OCI-LY7 (cell line): ENCODE measurements around the gene DNAI2. TPM values are rescaled to one million over a fixed set of nuclear protein-coding genes. Genes with fewer than 3 reads are reported as not detected.

ENCODE experiments used
- BruUV-seq: library from RNA; stranded (reverse); fragments of 400-500 nt; replicated peaks from 2 replicates; lab custom pipeline; 2021; lab: Mats Ljungman, UMichigan
- CTCF ChIA-PET: fragments of 300-600 bp; sonication (Branson Sonifier 250); formaldehyde crosslinking; loops from one replicate; lab custom pipeline; 2022; ENCODE audit warnings: antibody characterized with exemption; ENCODE audit not compliant: unreplicated experiment; lab: Charles Lee
- POLR2A ChIA-PET: fragments of 300-600 bp; sonication (Branson Sonifier 250); formaldehyde crosslinking; loops from one replicate; lab custom pipeline; 2022; ENCODE audit warnings: antibody characterized with exemption; lab: Charles Lee
- DNase-seq: peaks from one replicate; pipeline ENCODE4 v3.0.0-alpha.2; 2015; ENCODE audit warnings: low spot score
- H2AFZ ChIP-seq: fragments of 200-600 bp; sonication (generic), shearing (Covaris generic); 2 replicates; pipeline ENCODE4 v1.6.1; 2014; ENCODE audit warnings: mild to moderate bottlenecking, antibody characterized with exemption, low read length, moderate library complexity
- H3K27ac ChIP-seq: fragments of 200-600 bp; sonication (generic); 2 replicates; pipeline ENCODE4 v1.5.1; 2014; ENCODE audit warnings: mixed run types, low read depth, mild to moderate bottlenecking, moderate library complexity, low read length, inconsistent platforms; ENCODE audit not compliant: poor library complexity, severe bottlenecking
- H3K36me3 ChIP-seq: fragments of 200-600 bp; sonication (generic); 2 replicates; pipeline ENCODE4 v1.6.1; 2014; ENCODE audit warnings: mild to moderate bottlenecking, antibody characterized with exemption, low read length, moderate library complexity, mixed read lengths; ENCODE audit not compliant: insufficient read depth
- H3K4me1 ChIP-seq: fragments of 200-600 bp; sonication (generic); 2 replicates; pipeline ENCODE4 v1.5.1; 2014; ENCODE audit warnings: mild to moderate bottlenecking, low read length; ENCODE audit not compliant: insufficient read depth, poor library complexity, severe bottlenecking
- H3K4me2 ChIP-seq: fragments of 200-600 bp; sonication (generic); 2 replicates; pipeline ENCODE4 v1.6.1; 2014; ENCODE audit warnings: mild to moderate bottlenecking, low read length
- H3K4me3 ChIP-seq: fragments of 200-600 bp; sonication (generic); 2 replicates; pipeline ENCODE4 v1.5.1; 2014; ENCODE audit warnings: mild to moderate bottlenecking, low read depth, low read length; ENCODE audit not compliant: poor library complexity, severe bottlenecking
- H3K79me2 ChIP-seq: fragments of 200-600 bp; sonication (generic); 2 replicates; pipeline ENCODE4 v1.6.1; 2016; ENCODE audit warnings: low read depth, mild to moderate bottlenecking, low read length, moderate library complexity, mixed read lengths; ENCODE audit not compliant: insufficient read depth
- H3K9me2 ChIP-seq: fragments of 200-600 bp; sonication (generic); 2 replicates; pipeline ENCODE4 v1.6.1; 2016; ENCODE audit warnings: mild to moderate bottlenecking, low read length, mixed read lengths; ENCODE audit not compliant: insufficient read depth
- H3K9me3 ChIP-seq: fragments of 200-600 bp; sonication (generic); 2 replicates; pipeline ENCODE4 v1.6.1; 2014; ENCODE audit warnings: mild to moderate bottlenecking, mixed run types, low read length, mixed read lengths
- H4K20me1 ChIP-seq: fragments of 200-600 bp; sonication (generic); 2 replicates; pipeline ENCODE4 v1.6.1; 2014; ENCODE audit warnings: mild to moderate bottlenecking, antibody characterized with exemption, low read length, moderate library complexity, mixed read lengths; ENCODE audit not compliant: insufficient read depth
- CTCF ChIP-seq: fragments of 200-600 bp; sonication (generic); conservative IDR thresholded peaks from 2 replicates; pipeline ENCODE4 v1.5.1; 2014; ENCODE audit warnings: mild to moderate bottlenecking, antibody characterized with exemption, low read length, moderate library complexity, mixed read lengths
- EZH2phosphoT487 ChIP-seq: fragments of 200-600 bp; sonication (generic); IDR thresholded peaks from 2 replicates; pipeline ENCODE4 v1.6.1; 2018; ENCODE audit warnings: low read depth, borderline replicate concordance, mild to moderate bottlenecking, mixed run types, antibody characterized with exemption, low read length, moderate library complexity, mixed read lengths
- intact Hi-C: fragments of 100-400 bp; cut with micrococcal nuclease; formaldehyde crosslinking; loops from one replicate; pipeline ENCODE4 v1.10.0; 2022; ENCODE audit not compliant: unreplicated experiment
- total RNA-seq, 2 experiments: library from RNA; depleted of rRNA in 1 of 2; stranded (reverse); fragments of >200 nt in 1 of 2; shearing (Covaris generic) in 1 of 2; gene quantifications; 2 replicates each; pipeline ENCODE4 v1.2.3, GENCODE V29; 2014 to 2022

The DNAI2 gene
- total RNA-seq, 2 experiments from 2014 or later = not detected

- intact Hi-C loops = no loop called here
- no TSS peak for BruUV-seq
- no peak overlapping the region for H3K4me3 ChIP-seq
- no peaks in the 10 kb centered on the region for H3K4me1 ChIP-seq
- H4K20me1 ChIP-seq = no peaks in the 10 kb centered on the region
- no peaks in the 10 kb centered on the region for H3K79me2 ChIP-seq
- H3K9me3 ChIP-seq = no peaks in the 10 kb centered on the region
- H3K4me2 ChIP-seq = no peak overlapping the region
- H3K27ac ChIP-seq = no peak overlapping the region
- POLR2A ChIA-PET = no interaction called here
- H3K9me2 ChIP-seq = no peaks in the 10 kb centered on the region
- DNase-seq = no peak
- no peak overlapping the region for H2AFZ ChIP-seq
- CTCF ChIA-PET = no interaction called here
- H3K36me3 ChIP-seq = no peaks in the 10 kb centered on the region
- no peak for TF ChIP-seq EZH2phosphoT487
- TF ChIP-seq CTCF = no peak
These were observed 41.8 kb upstream of the DNAI2 start for GRCh38 chr17:74231928-74232907.

GRCh38 chr17:74233937-74234336 is 40.1 kb upstream of the DNAI2 start:
- no peaks in the 10 kb centered on the region for H3K4me1 ChIP-seq
- no peak overlapping the region for H3K4me2 ChIP-seq
- H2AFZ ChIP-seq = no peak overlapping the region
- H3K9me3 ChIP-seq = no peaks in the 10 kb centered on the region
- no peak overlapping the region for H3K4me3 ChIP-seq
- no peaks in the 10 kb centered on the region for H3K36me3 ChIP-seq
- BruUV-seq = no TSS peak
- no peak overlapping the region for H3K27ac ChIP-seq
- ChIA-PET CTCF (no interaction called here), POLR2A (no interaction called here)
- no peaks in the 10 kb centered on the region for H3K79me2 ChIP-seq
- H3K9me2 ChIP-seq = no peaks in the 10 kb centered on the region
- intact Hi-C loops = no loop called here
- no peak for DNase-seq
- no peaks in the 10 kb centered on the region for H4K20me1 ChIP-seq
- TF ChIP-seq EZH2phosphoT487 (no peak), CTCF (no peak)

GRCh38 chr17:74234486-74234885 is 39.5 kb upstream of the DNAI2 start:
- BruUV-seq = no TSS peak

More at GRCh38 chr17:74234486-74234885, 39.5 kb upstream of the DNAI2 start:
- intact Hi-C loops = no loop called here
- no peak overlapping the region for H3K4me3 ChIP-seq
- H3K9me2 ChIP-seq = no peaks in the 10 kb centered on the region
- TF ChIP-seq EZH2phosphoT487 = no peak
- no peak for TF ChIP-seq CTCF
- DNase-seq = no peak
- H3K79me2 ChIP-seq = no peaks in the 10 kb centered on the region
- CTCF ChIA-PET = no interaction called here
- no peak overlapping the region for H3K4me2 ChIP-seq
- POLR2A ChIA-PET = no interaction called here
- H2AFZ ChIP-seq = no peak overlapping the region
- H4K20me1 ChIP-seq = no peaks in the 10 kb centered on the region
- no peaks in the 10 kb centered on the region for H3K4me1 ChIP-seq
- no peaks in the 10 kb centered on the region for H3K9me3 ChIP-seq
- H3K27ac ChIP-seq = no peak overlapping the region
- H3K36me3 ChIP-seq = no peaks in the 10 kb centered on the region
